ENCODE data around the gene SEMG1. TPM values are rescaled to one million over a fixed set of nuclear protein-coding genes. Genes with fewer than 3 reads are reported as not detected.

Gene SEMG1, protein sequence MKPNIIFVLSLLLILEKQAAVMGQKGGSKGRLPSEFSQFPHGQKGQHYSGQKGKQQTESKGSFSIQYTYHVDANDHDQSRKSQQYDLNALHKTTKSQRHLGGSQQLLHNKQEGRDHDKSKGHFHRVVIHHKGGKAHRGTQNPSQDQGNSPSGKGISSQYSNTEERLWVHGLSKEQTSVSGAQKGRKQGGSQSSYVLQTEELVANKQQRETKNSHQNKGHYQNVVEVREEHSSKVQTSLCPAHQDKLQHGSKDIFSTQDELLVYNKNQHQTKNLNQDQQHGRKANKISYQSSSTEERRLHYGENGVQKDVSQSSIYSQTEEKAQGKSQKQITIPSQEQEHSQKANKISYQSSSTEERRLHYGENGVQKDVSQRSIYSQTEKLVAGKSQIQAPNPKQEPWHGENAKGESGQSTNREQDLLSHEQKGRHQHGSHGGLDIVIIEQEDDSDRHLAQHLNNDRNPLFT
- total RNA-seq: not detected
- not detected for polyA plus RNA-seq
- long read RNA-seq, donor 1: 0 reads
- long read RNA-seq, donor 2: 0 reads
- long read RNA-seq, donor 3: 0 reads

- Histone ChIP-seq H3K9me3 (no peaks in the 10 kb centered on the region), H3K27ac (no peak within 1 kb of the TSS), H3K4me1 (ENCODE audit: insufficient read depth) (no peaks in the 10 kb centered on the region), H3K27me3 (no peaks in the 10 kb centered on the region), H3K36me3 (no peaks in the 10 kb centered on the region), H3K4me3 (no peak within 1 kb of the TSS)
- no peak for DNase-seq
- TF ChIP-seq POLR2A (IDR thresholded peaks at IDR 0.05): no peak
- TF ChIP-seq EP300 (IDR thresholded peaks at IDR 0.05): no peak
- TF ChIP-seq CTCF (IDR thresholded peaks at IDR 0.05): no peak
- intact Hi-C loops (cut with DNase I): no loop called here
- 48 to 53% (median 50%) methylated on average over 1 of the region's 1 CpG for WGBS, 3 donors
These were observed at the start of gene SEMG1 for GRCh38 chr20:45206725-45207124. SEMG1 (plus strand) TSS chr20:45207033; CDS start chr20:45207054, 21 bp downstream.

GRCh38 chr20:45157962-45158361 lies 48.9 kb upstream of the SEMG1 start:
- Histone ChIP-seq H3K4me1 (ENCODE audit: insufficient read depth) (no peaks in the 10 kb centered on the region), H3K4me3 (no peak overlapping the region), H3K9me3 (no peaks in the 10 kb centered on the region), H3K27me3 (no peaks in the 10 kb centered on the region), H3K27ac (no peak overlapping the region), H3K36me3 (no peaks in the 10 kb centered on the region)
- intact Hi-C loops (cut with DNase I): no loop called here
- DNase-seq: no peak
- TF ChIP-seq POLR2A (IDR thresholded peaks at IDR 0.05): no peak
- TF ChIP-seq CTCF (IDR thresholded peaks at IDR 0.05): no peak
- no peak for TF ChIP-seq EP300 (IDR thresholded peaks at IDR 0.05)
- WGBS, 3 donors: 23 to 37% (median 33%) methylated on average over 1 of the region's 1 CpG

DNA sequence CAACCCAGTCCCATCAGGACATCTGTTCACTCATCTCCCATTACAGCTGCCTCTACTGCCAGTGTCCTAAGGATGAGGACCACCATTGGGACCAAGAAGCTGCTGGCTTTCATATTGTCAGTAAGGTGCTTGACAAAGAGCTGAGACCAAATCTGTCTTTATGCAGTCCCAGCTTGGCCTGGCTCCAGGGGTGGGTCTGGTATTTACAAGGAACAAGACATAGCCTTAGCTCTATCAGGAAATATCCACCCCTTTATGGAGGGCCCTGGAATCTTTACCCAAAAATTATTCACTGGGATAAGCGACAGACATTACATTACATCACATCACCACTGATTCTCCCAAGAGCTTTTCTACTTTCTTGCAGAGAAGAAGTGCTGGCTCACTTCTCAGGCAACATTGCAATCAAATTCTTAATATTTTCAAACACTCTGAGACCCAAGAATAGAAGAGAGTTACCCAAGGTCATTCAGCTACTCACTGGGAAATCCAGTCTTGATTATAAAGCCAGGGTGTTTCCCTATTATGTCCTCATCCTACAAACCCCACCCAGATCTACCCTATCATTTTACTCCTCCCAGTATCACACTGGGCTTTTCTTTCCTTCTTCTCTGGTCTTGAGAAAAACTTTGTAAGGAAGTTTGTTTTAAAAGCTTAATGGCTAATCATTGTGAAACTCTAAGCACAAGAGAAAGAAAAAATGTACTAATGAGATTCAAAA lies 43.6 kb upstream of the SEMG1 start:
- H3K9me3 ChIP-seq: no peaks in the 10 kb centered on the region
- WGBS, 3 donors: 51 to 66% (median 53%) methylated on average over 1 of the region's 1 CpG
- DNase-seq: no peak
- intact Hi-C loops (cut with DNase I): no loop called here
- H3K27ac ChIP-seq: no peak overlapping the region
- no peak for TF ChIP-seq POLR2A (IDR thresholded peaks at IDR 0.05)
- no peak for TF ChIP-seq CTCF (IDR thresholded peaks at IDR 0.05)
- TF ChIP-seq EP300 (IDR thresholded peaks at IDR 0.05): no peak
- no peaks in the 10 kb centered on the region for H3K27me3 ChIP-seq
- H3K4me1 ChIP-seq (ENCODE audit: insufficient read depth): no peaks in the 10 kb centered on the region
- H3K36me3 ChIP-seq: no peaks in the 10 kb centered on the region
- no peak overlapping the region for H3K4me3 ChIP-seq

GRCh38 chr20:45164906-45165305 lies 41.9 kb upstream of the SEMG1 start:
- Histone ChIP-seq H3K9me3 (no peaks in the 10 kb centered on the region), H3K36me3 (no peaks in the 10 kb centered on the region), H3K4me3 (no peak overlapping the region), H3K27ac (no peak overlapping the region), H3K4me1 (ENCODE audit: insufficient read depth) (no peaks in the 10 kb centered on the region), H3K27me3 (no peaks in the 10 kb centered on the region)
- intact Hi-C loops (cut with DNase I): no loop called here
- DNase-seq: no peak
- WGBS, 3 donors: 68 to 75% (median 71%) methylated on average over 1 of the region's 1 CpG
- TF ChIP-seq POLR2A (IDR thresholded peaks at IDR 0.05) (no peak), CTCF (IDR thresholded peaks at IDR 0.05) (no peak), EP300 (IDR thresholded peaks at IDR 0.05) (no peak)
